ENCODE results near the gene CASP6. TPM values are rescaled to one million over a fixed set of nuclear protein-coding genes. Genes with fewer than 3 reads are reported as not detected.
A peak's percentile ranks its signal among the peaks of the same experiment; 100 is the strongest.

CASP6 gene
- total RNA-seq, 2 experiments from 2014 or later, result 11.5 to 12.1 TPM

DNA sequence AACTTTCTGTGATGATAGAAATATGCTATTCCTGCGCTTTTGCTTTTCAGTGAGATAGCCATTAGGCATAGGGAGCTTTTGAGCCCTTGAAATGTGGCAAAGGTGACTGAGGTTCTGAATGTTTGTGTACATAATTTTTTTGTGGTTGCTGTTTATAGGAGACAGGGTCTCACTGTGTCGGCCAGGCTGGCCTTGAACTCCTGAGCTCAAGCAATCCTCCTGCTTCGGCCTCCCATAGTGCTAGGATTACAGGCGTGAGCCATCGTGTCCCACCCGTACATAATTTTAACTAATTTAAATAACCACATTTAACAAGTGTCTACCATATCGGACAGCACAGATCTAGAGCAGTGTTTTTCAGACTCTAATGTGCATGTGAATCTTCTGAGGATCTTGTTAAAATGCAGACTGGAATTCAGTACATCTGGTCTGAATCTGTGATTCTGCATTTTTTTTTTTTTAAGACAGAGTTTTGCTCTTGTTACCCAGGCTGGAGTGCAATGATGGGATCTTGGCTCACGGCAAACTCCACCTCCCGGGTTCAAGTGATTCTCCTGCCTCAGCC lies 45.3 kb downstream of the CASP6 start:
- Mint-ChIP-seq H3K4me1 (ENCODE audit: low read depth) (peaks cover 42% of the 10 kb centered on the region), H3K36me3 (ENCODE audit: low read depth) (peaks cover 6% of the 10 kb centered on the region), H3K27me3 (ENCODE audit: low read depth) (no peaks in the 10 kb centered on the region), H3K9me3 (peaks cover 4% of the 10 kb centered on the region), H3K27ac (no peak overlapping the region), H3K4me3 (no peak overlapping the region)
- no peak for DNase-seq
- intact Hi-C loops (cut with micrococcal nuclease), result loop anchor here (2.0 to 5.0 kb wide), 2 partner anchors 83 to 159 kb away; partner anchors contain the start of gene GAR1
- CTCF ChIA-PET, result interaction anchor here (0.7 to 2.4 kb wide), 9 partner anchors 10 to 225 kb away, joined by 3 to 12 read pairs (median 3); partner anchors contain the start of gene SEC24B

DNA sequence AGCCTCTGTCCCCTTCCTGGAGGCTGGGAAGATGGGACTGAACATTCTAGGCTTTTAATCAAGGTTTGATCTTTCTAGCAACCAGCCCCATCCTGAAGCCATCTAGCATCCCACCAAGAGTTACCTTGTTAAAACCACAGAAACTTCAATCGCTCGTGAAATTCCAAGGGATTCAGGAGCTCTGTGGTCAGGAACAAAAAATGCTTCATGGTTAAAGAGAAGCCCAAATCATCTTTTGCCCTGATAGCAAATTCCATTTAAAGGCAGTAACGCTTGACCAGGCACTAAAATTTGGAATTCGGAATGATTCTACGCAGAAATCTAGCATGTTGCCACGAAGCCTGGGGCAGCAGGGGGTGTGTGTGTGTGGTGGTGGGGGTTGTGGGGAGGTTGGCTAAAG lies 47.8 kb downstream of the CASP6 start:
- no peak for DNase-seq
- Mint-ChIP-seq H3K4me1 (ENCODE audit: low read depth) (peaks cover 51% of the 10 kb centered on the region), H3K36me3 (ENCODE audit: low read depth) (peaks cover 19% of the 10 kb centered on the region), H3K27ac (peak overlapping the region; percentile 41), H3K9me3 (peaks cover 16% of the 10 kb centered on the region), H3K4me3 (no peak overlapping the region), H3K27me3 (ENCODE audit: low read depth) (no peaks in the 10 kb centered on the region)
- intact Hi-C loops (cut with micrococcal nuclease), result loop anchor here (5.0 kb wide), 1 partner anchor 162 kb away; the partner anchor contains the start of gene GAR1
- CTCF ChIA-PET, result no interaction called here

DNA sequence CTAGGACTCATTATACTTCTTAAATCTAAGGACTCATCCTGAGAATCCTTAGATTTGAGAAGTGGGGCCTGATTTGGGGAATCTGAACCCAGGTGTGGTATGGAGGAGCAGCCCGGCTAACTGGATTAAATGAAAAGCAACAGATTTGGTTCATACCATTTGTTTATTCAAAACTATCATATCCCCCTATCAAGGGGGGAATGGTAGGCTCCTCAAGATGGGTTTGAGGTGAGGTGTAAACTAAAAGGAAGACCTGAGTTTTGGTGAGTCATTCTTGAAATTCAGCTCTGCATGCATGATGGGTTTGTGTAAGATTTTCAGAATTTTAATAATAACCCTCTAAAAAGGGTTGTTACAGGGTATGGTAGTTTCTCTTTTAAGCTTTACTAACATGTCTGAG lies 53.4 kb downstream of the CASP6 start:
- Mint-ChIP-seq H3K27ac (peak overlapping the region; percentile 68), H3K4me3 (no peak overlapping the region)
- CTCF ChIA-PET, result no interaction called here

DNA sequence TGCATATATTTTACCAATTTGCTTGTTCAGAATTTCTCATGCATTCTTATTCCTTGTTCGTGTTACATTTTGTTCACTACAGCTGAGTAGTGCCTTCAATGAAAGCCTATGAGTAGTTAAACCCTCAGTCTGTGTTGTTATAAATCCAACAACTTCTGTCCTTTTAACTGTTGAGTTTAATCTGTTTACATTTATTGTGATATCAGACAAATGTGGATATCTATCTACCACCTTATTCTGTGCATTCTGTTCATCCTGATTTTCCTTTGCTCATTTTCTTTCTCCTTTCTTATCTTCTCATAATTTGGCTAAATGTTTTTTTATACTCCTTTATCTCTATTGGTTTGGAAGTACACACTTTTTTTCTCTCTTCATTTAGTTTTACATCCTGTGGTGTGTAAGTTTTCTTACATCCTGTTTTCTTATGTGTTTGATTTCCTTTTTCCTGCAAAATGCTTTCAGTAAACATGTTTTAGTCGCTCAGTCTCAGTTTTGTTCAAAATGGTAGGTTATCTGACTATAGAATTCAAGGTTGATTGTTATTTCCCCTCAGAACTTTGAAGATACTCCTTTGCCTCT lies 54.2 kb downstream of the CASP6 start:
- H3K36me3 Mint-ChIP-seq (ENCODE audit: low read depth), result peaks cover 21% of the 10 kb centered on the region
- intact Hi-C loops (cut with micrococcal nuclease), result loop anchor here (1.0 to 10.0 kb wide), 5 partner anchors 54 to 1554 kb away; partner anchors contain the start of genes CASP6 and ELOVL6
- H3K4me3 Mint-ChIP-seq, result peak overlapping the region; percentile 39
- H3K4me1 Mint-ChIP-seq (ENCODE audit: low read depth), result peaks cover 40% of the 10 kb centered on the region
- no peaks in the 10 kb centered on the region for H3K27me3 Mint-ChIP-seq (ENCODE audit: low read depth)
- H3K27ac Mint-ChIP-seq, result peak overlapping the region; percentile 77
- CTCF ChIA-PET, result interaction anchor here (1.3 kb wide), 1 partner anchor 20 kb away, joined by 4 read pairs; no protein-coding TSS in a partner anchor
- no peak for DNase-seq
- peaks cover 23% of the 10 kb centered on the region for H3K9me3 Mint-ChIP-seq

More for the DNA sequence above, 53.4 kb downstream of the CASP6 start:
- Mint-ChIP-seq H3K36me3 (ENCODE audit: low read depth) (peaks cover 24% of the 10 kb centered on the region), H3K27me3 (ENCODE audit: low read depth) (no peaks in the 10 kb centered on the region), H3K9me3 (peaks cover 23% of the 10 kb centered on the region), H3K4me1 (ENCODE audit: low read depth) (peaks cover 43% of the 10 kb centered on the region)
- peak; percentile 46 for DNase-seq
- intact Hi-C loops (cut with micrococcal nuclease), result loop anchor here (1.0 to 10.0 kb wide), 6 partner anchors 21 to 1555 kb away; partner anchors contain the start of genes CASP6 and ELOVL6

GRCh38 chr4:109648266-109648996 lies 54.8 kb downstream of the CASP6 start:
- peaks cover 45% of the 10 kb centered on the region for H3K4me1 Mint-ChIP-seq (ENCODE audit: low read depth)

DNA sequence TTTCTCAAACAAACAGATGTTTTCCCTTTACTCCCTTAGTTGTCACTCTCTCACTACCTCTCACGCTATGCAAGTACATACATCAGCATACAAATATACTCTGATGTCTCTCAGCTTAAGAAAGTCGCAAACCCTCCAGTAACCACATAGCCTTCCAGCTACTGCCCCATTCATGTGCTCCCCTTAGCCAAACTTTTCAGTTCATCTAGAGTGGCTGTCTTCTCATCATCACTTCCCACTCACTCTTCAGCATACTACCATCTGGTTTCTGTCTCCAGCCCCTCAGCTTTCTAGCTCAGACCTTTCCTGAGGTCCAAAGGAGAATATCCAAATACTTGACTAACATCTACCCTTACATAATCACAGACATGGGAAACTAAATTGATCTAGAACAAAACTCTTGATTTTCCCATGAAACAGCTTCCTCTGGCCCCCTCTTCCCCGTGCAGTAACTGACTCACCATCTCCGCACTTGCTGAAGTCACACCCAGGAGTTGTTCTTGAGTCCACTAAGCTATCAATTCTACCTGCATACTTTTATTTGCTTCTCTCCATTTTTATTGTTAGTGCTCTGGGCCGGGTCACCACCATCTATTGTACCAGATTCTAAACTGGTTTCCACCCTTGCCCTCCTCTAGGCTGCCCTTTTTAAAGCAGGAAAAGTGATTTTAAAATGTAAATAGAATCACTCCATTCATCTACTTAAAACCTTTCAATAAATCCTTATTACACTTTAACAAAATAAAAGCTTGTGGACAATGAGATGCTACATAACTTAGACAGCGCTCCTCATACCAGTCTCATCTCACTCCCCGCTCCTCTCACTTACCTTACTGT lies 57.2 kb downstream of the CASP6 start:
- Mint-ChIP-seq H3K36me3 (ENCODE audit: low read depth) (peaks cover 5% of the 10 kb centered on the region), H3K27ac (no peak overlapping the region), H3K9me3 (peaks cover 7% of the 10 kb centered on the region), H3K4me3 (no peak overlapping the region), H3K27me3 (ENCODE audit: low read depth) (no peaks in the 10 kb centered on the region), H3K4me1 (ENCODE audit: low read depth) (peaks cover 56% of the 10 kb centered on the region)
- DNase-seq, result peak; percentile 46
- intact Hi-C loops (cut with micrococcal nuclease), result loop anchor here (5.0 to 10.0 kb wide), 3 partner anchors 301 to 1551 kb away; partner anchors contain the start of gene ELOVL6
- CTCF ChIA-PET, result interaction anchor here (1.2 kb wide), 2 partner anchors 12 to 23 kb away, joined by 5 to 7 read pairs; no protein-coding TSS in a partner anchor

More at GRCh38 chr4:109648266-109648996, 54.8 kb downstream of the CASP6 start:
- peak overlapping the region; percentile 59 for H3K4me3 Mint-ChIP-seq
- intact Hi-C loops (cut with micrococcal nuclease), result loop anchor here (1.0 to 10.0 kb wide), 5 partner anchors 54 to 1554 kb away; partner anchors contain the start of genes CASP6 and ELOVL6
- H3K36me3 Mint-ChIP-seq (ENCODE audit: low read depth), result peaks cover 20% of the 10 kb centered on the region
- H3K27ac Mint-ChIP-seq, result peak overlapping the region; percentile 77
- H3K9me3 Mint-ChIP-seq, result peaks cover 21% of the 10 kb centered on the region
- no peak for DNase-seq
- no peaks in the 10 kb centered on the region for H3K27me3 Mint-ChIP-seq (ENCODE audit: low read depth)
- CTCF ChIA-PET, result interaction anchor here (0.6 to 1.4 kb wide), 4 partner anchors 10 to 1536 kb away, joined by 3 to 5 read pairs (median 4); no protein-coding TSS in a partner anchor

- Mint-ChIP-seq H3K9me3 (peaks cover 13% of the 10 kb centered on the region), H3K27me3 (ENCODE audit: low read depth) (no peaks in the 10 kb centered on the region), H3K27ac (peak overlapping the region; percentile 72), H3K4me1 (ENCODE audit: low read depth) (peaks cover 48% of the 10 kb centered on the region), H3K36me3 (ENCODE audit: low read depth) (peaks cover 20% of the 10 kb centered on the region), H3K4me3 (no peak overlapping the region)
- intact Hi-C loops (cut with micrococcal nuclease), result loop anchor here (1.0 to 10.0 kb wide), 2 partner anchors 52 to 1546 kb away; no protein-coding TSS in a partner anchor
- no peak for DNase-seq
- CTCF ChIA-PET, result interaction anchor here (0.6 to 0.9 kb wide), 3 partner anchors 10 to 194 kb away, joined by 3 read pairs; no protein-coding TSS in a partner anchor
Measured at GRCh38 chr4:109640644-109641043, 62.6 kb downstream of the CASP6 start.

Other genes with a start within 250 kb of the CASP6 start
- gene MCUB, start 143.2 kb downstream of the CASP6 start, total RNA-seq, result 10 to 100 TPM; 69.1 to 71.8 TPM
- gene PLA2G12A, start 26.6 kb upstream of the CASP6 start, total RNA-seq, result 10 to 100 TPM; 22.8 to 24.3 TPM
- gene CFI, start 98.6 kb upstream of the CASP6 start, total RNA-seq, result not detected
- 10 to 100 TPM; 18.9 to 24.4 TPM for gene GAR1, start 112.3 kb upstream of the CASP6 start, total RNA-seq
- not detected for gene RRH, start 124.5 kb upstream of the CASP6 start, total RNA-seq
- gene LRIT3, start 144.7 kb upstream of the CASP6 start, total RNA-seq, result under 1 TPM in 1 of 2 experiments, not detected in 1; 0.05 TPM
- not detected for gene EGF, start 209.4 kb upstream of the CASP6 start, total RNA-seq

Measured in activated naive CD4-positive, alpha-beta T cell treated with anti-CD3 and anti-CD28 coated beads for 36 hours (primary cell).